Measurements from ENCODE around the gene UGT1A8. TPM values are rescaled to one million over a fixed set of nuclear protein-coding genes. Genes with fewer than 3 reads are reported as not detected.
"Not testable (repeated sequence)": the region's sequence is repeated elsewhere in the genome, so short reads cannot be mapped to it uniquely, and the experiment has no call there.

UGT1A8 gene
- total and polyA plus RNA-seq, 12 donors, result 0.11 TPM; not detected in 11

- Histone ChIP-seq H3K36me3 (no peaks in the 10 kb centered on the region), H3K27ac (no peak overlapping the region), H3K9me3 (peaks cover 0 to 4% (median 0%) of the 10 kb centered on the region in 11 donors), H3K4me3 (no peak overlapping the region), H3K4me1 (no peaks in the 10 kb centered on the region), H3K27me3 (peaks cover 0 to 21% (median 12%) of the 10 kb centered on the region in 7 donors)
- DNase-seq, result no peak
- WGBS, 2 donors, result 83 to 87% methylated on average over 3 of the region's 3 CpGs
- TF ChIP-seq CTCF (IDR thresholded peaks at IDR 0.05), result no peak
- ATAC-seq, result no peak
- intact Hi-C loops (cut with DNase I), result no loop called here
Measured at GRCh38 chr2:233604826-233605225, 12.6 kb upstream of the UGT1A8 start.

- peaks cover 0 to 12% (median 0%) of the 10 kb centered on the region in 11 donors for H3K9me3 ChIP-seq
- ATAC-seq (no peak), DNase-seq (no peak)
- H3K4me3 ChIP-seq, result no peak overlapping the region
- no peaks in the 10 kb centered on the region for H3K36me3 ChIP-seq
- no peak for TF ChIP-seq CTCF (IDR thresholded peaks at IDR 0.05)
- 81 to 83% methylated on average over 1 of the region's 1 CpG for WGBS, 2 donors
- H3K27ac ChIP-seq, result no peak overlapping the region
- intact Hi-C loops (cut with DNase I), result no loop called here
- H3K4me1 ChIP-seq, result no peaks in the 10 kb centered on the region
- H3K27me3 ChIP-seq, result peaks cover 0 to 17% (median 8%) of the 10 kb centered on the region in 7 donors
Measured at GRCh38 chr2:233605680-233606079, 11.8 kb upstream of the UGT1A8 start.

GRCh38 chr2:233611284-233611683 is 6.1 kb upstream of the UGT1A8 start:
- no peak for ATAC-seq
- TF ChIP-seq CTCF (IDR thresholded peaks at IDR 0.05), result no peak
- 71 to 76% methylated on average over 4 of the region's 4 CpGs for WGBS, 2 donors
- H3K27me3 ChIP-seq, result peaks cover 0 to 3% (median 0%) of the 10 kb centered on the region in 7 donors
- no peaks in the 10 kb centered on the region for H3K4me1 ChIP-seq
- DNase-seq, result no peak
- no peaks in the 10 kb centered on the region for H3K36me3 ChIP-seq
- intact Hi-C loops (cut with DNase I), result no loop called here
- no peak overlapping the region for H3K4me3 ChIP-seq
- peaks cover 0 to 56% (median 7%) of the 10 kb centered on the region in 11 donors for H3K9me3 ChIP-seq
- H3K27ac ChIP-seq, result no peak overlapping the region

- no peak for TF ChIP-seq CTCF (IDR thresholded peaks at IDR 0.05)
- no peaks in the 10 kb centered on the region for H3K4me1 ChIP-seq
- WGBS, 2 donors, result 79 to 80% methylated on average over 4 of the region's 4 CpGs
Measured at GRCh38 chr2:233620204-233620603, 2.8 kb downstream of the UGT1A8 start.

GRCh38 chr2:233621863-233622262 is 4.4 kb downstream of the UGT1A8 start:
- H3K4me3 ChIP-seq; DNase-seq; ATAC-seq; H3K4me1 ChIP-seq; intact Hi-C loops (cut with DNase I); H3K9me3 ChIP-seq; H3K27ac ChIP-seq; H3K36me3 ChIP-seq: not testable (repeated sequence)
- 84 to 89% methylated on average over 5 of the region's 5 CpGs for WGBS, 2 donors
- H3K27me3 ChIP-seq, result peaks cover 0 to 16% (median 0%) of the 10 kb centered on the region in 7 donors

More at GRCh38 chr2:233620204-233620603, 2.8 kb downstream of the UGT1A8 start:
- H3K27me3 ChIP-seq, result peaks cover 0 to 16% (median 0%) of the 10 kb centered on the region in 7 donors
- H3K27ac ChIP-seq, result no peak overlapping the region
- intact Hi-C loops (cut with DNase I), result no loop called here
- no peak overlapping the region for H3K4me3 ChIP-seq
- DNase-seq (no peak), ATAC-seq (no peak)
- H3K36me3 ChIP-seq, result no peaks in the 10 kb centered on the region
- H3K9me3 ChIP-seq, result peaks cover 0 to 3% (median 0%) of the 10 kb centered on the region in 11 donors

All from heart right ventricle (tissue), 16 donors.